Measurements from ENCODE around the gene TEAD1.

DNA sequence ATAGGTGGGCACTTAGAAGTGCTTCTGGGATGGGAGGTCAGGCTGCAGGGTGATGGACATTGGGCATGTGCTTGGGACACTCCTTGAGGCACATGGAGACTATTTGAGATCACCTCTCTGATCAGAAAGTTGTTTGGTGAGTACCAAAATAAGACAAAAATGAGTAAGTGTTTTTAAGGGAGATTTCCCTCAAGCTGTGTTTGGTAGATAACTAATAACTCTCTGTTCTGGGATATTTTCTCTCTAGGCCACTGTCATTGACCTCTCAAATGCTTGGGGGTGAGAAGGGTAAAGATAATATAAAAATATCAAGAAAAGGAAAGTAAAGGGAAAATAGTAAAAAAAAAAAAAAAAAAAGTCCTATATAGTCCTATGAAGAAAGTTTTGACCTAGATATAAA is 117.8 kb downstream of the TEAD1 start:
- no peak for TF ChIP-seq TEAD1 (CRISPR knock-in tag; IDR thresholded peaks at IDR 0.05)
- TF ChIP-seq RNF2 (IDR thresholded peaks at IDR 0.05) = no peak
- TF ChIP-seq ZFP30 (CRISPR knock-in tag; IDR thresholded peaks at IDR 0.05; ENCODE audit: borderline replicate concordance) = no peak
- TF ChIP-seq EP300 (IDR thresholded peaks at IDR 0.05; ENCODE audit: low read length) = peak; percentile 44; the same call in 1 of the 2 replicates
